Mucosa of gallbladder (tissue), 1 donor: ENCODE data around the gene TCP11L2. TPM values are rescaled to one million over a fixed set of nuclear protein-coding genes. Genes with fewer than 3 reads are reported as not detected.
"Not testable (repeated sequence)": the region's sequence is repeated elsewhere in the genome, so short reads cannot be mapped to it uniquely, and the experiment has no call there.

ENCODE experiments used
- DNase-seq: peaks from one replicate; pipeline ENCODE4 v3.0.0-alpha.2; 2020; ENCODE audit warnings: low spot score
- total RNA-seq: library from RNA; stranded (reverse); gene quantifications from one replicate; pipeline ENCODE4 v1.2.1, GENCODE V29; 2021
- donor health status: DM: no; HTN: no; CAD: no.

TCP11L2 gene
- total RNA-seq, 1 donor from 2014 or later, result 48.9 TPM

DNA sequence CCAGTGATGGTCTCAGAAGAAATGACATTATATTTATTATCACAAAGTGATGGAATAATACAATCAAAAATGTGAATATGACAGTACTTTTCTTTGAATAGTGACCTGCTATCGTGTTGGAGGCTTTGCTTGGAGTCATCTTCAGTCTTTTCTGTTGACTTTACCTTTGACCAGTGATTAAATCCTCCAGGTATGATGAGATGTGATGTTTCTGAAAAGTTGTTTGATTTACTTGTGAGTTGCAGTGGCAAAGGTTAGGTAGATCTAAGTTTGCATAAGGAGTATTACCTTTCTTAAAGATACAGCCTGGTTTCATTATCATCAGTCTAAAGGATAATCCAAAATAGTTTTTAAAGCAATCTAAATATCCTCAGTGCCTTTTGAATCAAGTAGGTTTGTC is 4.6 kb downstream of the TCP11L2 start:
- no peak for DNase-seq

DNA sequence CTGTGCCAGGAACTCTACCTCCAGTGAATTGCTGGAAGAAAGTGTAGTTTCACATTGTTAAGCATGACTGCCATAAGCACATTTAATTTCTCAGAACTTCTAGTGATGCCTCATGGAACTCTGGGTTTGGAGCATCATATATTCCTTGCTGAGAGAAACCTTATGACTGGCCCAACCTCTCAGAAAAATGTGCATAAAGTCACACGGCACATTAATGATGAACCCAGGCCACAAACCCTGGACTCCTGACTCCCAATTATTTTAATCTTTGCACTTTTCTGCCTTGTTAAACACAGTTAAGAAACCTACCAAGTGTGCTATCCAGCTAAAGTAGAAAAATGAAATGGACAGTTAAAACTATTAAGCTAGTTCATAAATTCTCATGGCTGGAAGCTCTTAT is 5.6 kb downstream of the TCP11L2 start:
- DNase-seq, result no peak

GRCh38 chr12:106308611-106309010 is 6.1 kb downstream of the TCP11L2 start:
- DNase-seq, result no peak

DNA sequence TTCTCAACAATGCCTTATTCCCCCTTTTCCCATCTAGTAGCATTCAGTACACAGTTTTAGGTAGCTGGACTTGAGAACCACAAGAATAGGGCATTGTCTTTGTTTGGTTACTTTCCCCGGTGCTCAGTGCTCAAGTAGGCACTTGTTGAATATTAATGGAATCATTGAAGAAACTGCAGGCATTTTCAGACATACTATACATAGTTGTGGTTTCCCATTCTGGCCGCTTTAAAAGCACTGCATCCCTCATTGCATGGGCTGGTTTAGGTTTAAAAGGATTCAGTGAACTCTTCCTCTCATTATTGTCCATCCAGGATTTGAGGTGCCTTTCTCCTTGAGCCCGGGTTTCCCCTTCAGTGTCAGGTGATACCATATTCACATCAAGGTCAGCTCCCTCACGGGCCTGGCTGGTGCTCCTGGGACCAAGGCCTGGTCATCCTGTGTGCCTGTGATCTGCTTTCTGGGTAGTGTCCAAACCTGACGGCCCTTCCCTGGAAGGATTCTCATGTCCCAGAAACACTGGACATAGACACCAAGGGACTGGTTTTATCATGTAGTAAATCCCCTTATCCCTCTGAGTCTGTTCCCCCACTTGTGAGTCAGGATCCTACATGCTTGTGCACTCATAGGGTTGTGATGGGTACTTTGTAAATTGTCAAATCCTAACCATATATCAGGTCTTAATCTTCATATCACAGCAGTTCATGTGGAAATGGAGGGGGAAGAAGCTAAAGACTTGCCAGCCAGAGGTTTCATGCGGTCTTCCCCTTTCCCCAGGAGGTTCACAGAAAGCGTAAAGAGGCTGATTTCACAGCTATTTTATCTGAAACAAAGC is 7.4 kb downstream of the TCP11L2 start:
- no peak for DNase-seq

GRCh38 chr12:106310687-106311086 is 8.2 kb downstream of the TCP11L2 start:
- no peak for DNase-seq

DNA sequence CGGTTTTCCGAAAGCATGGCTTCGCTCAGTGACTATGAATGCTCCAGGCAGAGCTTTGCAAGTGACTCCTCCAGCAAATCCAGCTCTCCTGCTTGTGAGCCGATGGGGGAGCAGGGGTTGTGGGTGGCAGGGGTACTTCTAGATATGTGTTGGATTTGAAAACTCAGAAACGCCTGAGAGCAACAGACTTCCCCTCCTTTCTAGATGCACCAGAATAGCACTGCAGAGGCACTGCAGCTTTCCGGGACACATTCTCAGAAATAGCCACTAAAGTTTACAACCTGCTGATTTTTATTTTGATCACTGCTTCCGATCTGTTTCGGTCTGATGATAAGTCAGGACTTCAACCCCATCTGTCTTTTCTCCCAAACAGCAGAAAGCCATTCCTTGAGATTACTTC is 8.6 kb downstream of the TCP11L2 start:
- no peak for DNase-seq

DNA sequence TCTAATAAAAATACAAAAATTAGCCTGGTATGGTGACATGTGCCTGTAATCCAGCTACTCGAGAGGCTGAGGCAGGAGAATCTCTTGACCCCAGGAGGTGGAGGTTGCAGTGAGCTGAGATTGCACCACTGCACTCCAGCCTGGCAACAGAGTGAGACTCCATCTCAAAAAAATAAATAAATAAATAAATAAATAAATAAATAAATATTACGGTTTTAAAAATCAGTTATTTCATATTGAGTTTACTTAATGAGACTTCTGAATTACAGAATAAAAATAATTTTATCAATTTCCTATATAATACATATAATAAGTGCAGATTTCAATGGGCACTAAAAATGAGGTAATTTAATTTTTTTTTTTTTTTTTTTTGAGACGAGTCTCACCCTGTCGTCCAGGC is 10.9 kb downstream of the TCP11L2 start:
- DNase-seq, result not testable (repeated sequence)

- DNase-seq, result no peak
Measured at GRCh38 chr12:106315523-106315922, 13.0 kb downstream of the TCP11L2 start.

DNA sequence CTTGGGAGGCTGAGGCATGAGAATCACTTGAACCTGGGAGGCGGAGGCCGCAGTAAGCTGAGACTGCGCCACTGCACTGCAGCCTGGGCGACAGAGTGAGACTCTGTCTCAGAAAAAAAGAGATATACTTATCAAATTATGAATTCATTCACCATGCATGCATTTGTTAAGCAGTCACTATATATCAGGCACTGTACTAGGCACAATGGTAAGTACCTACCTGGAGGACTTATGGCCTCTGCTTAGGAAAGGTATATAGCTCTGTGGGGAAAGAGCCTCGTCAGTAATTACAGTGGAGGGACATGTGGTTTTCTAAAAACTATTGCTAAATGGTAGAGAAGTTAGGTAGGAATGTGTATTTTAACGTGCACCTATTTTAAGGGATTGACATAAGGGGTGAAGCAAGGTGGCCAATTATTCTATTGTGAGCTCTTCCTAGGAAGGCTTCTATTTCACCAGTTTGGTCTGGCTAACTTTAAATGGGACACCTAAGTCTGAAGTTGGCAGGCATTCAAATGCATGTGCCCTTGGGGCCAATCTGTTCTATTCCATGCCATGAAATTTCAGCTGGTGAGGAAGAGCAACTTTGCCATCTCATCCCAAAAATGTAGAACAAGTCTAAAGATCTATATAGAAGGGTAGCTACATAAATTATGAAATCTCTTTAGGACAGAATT is 15.0 kb downstream of the TCP11L2 start:
- DNase-seq, result no peak

GRCh38 chr12:106321139-106321850 is 18.8 kb downstream of the TCP11L2 start:
- no peak for DNase-seq

DNA sequence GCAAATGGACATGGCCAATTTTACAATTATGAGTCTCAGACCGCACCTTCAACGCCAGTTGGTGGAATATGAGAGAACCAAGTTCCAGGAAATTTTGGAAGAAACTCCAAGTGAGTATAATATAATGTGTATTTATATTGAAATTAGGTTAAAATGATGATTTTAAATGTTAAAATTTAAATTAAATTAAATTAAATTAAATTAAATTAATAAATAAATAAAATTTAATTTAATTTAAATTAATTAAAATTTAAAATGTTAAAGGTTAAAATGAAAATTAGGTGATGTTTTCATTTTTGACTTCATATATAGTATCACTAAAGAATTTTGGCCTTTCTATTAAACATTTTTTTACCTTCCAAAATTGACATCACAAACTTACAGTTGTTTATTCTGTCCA is 21.0 kb downstream of the TCP11L2 start:
- DNase-seq, result no peak

- no peak for DNase-seq
Measured at GRCh38 chr12:106327309-106327869, 24.9 kb downstream of the TCP11L2 start.

GRCh38 chr12:106328735-106329134 is 26.2 kb downstream of the TCP11L2 start:
- no peak for DNase-seq

DNA sequence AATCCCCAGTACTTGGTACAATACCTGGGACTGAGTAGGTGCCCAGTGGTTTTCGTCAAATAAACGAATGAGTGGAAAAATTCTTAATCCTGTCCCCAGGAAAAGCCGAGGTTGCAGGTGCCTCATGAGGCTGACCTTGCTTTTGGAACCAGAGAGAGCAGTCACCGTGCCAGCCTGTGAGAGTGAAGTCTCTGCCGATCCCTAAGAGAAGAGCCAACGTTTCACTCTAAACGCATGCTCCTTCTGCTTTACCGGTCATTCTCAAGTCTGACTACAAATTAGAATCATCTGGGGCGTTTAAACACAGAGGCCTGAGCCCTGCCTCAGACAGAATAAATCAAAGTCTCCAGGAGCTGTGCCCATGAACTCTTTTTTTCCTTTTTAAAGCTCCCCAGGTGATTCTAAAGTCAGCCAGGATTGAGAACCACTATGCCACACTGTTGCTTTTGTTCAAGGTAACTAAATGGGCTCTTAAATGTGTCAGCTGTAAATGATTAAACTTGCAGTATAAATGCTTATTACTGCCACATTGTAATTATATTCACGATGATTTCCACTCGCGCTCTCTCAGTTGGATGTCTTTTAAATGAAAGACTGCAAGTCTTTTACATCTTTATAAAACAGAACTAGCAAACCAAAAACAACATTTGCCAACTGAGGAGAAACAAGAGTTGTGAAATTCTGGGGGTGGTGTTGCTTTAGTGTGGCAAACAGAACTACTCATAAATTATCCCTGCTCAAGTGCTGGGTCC is 26.9 kb downstream of the TCP11L2 start:
- DNase-seq, result no peak

DNA sequence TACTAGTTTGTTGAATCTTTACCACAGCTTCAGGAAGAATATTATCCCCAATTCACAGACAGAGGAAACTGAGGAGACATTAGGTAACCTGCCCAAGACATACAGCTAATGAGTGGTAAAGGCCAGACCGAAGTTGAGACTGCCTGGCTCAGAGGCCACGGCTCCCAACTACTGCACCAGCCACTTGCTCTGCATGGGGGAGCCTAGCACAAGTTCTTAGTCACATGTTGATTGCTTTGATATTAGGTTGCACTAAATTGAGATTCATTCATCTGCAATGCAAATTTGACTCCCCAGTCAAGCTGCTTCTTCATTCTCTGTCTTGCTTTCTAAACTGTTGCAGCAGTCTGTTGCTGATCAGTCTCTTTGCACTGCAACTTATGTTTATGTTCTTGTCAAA is 29.1 kb downstream of the TCP11L2 start:
- DNase-seq, result no peak

DNA sequence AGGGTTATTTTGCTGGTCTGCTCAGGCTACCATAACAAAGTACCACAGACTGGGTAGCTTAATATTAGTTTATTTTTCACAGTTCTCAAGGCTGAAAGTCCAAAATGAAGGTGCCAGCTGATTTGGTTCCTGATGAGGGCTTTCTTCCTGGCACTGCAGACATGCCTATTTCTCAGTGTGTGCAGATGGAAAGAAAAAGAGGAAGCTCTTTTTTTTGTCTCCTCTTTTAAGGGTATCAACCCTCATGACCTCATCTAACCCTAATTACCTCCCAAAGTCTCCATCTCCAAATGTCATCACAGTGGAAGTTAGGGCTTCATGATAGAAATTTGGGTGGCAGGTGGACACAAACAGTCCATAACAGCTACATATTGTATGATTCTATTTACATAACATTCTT is 30.0 kb downstream of the TCP11L2 start:
- no peak for DNase-seq

GRCh38 chr12:106333010-106333409 is 30.5 kb downstream of the TCP11L2 start:
- no peak for DNase-seq

DNA sequence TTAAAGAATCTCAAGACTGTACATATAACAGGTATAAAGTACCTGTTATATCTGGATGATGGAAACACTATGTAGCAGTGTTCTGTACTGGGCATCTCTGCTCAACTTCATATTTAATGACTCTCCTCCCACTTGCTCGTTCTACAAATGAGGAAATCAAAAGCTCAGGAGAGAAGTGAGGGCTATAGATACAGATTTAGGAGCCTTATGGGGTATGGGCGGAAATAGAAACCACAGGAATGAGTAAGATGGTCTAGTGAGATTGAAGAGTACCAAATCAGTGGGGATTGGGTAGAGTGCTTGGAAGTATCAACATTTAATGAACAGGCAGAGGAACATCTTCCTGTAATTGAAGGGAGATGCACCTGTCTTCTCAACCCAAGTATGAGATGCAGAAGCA is 31.2 kb downstream of the TCP11L2 start:
- DNase-seq, result no peak

- no peak for DNase-seq
Measured at GRCh38 chr12:106341086-106341877, 38.7 kb downstream of the TCP11L2 start.

- peak; percentile 62 for DNase-seq
Measured at GRCh38 chr12:106342397-106343213, 40.1 kb downstream of the TCP11L2 start.
